ENCODE data around the gene GAB2. TPM values are rescaled to one million over a fixed set of nuclear protein-coding genes. Genes with fewer than 3 reads are reported as not detected.

Gene GAB2
- total RNA-seq, 1 experiment from 2014 or later: 3.3 TPM

- Mint-ChIP-seq H3K4me3 (no peak overlapping the region), H3K4me1 (peaks cover 10 to 19% of the 10 kb centered on the region in 2 experiments), H3K27ac (no peak overlapping the region), H3K36me3 (ENCODE audit: insufficient read depth in 1 of 3, low read depth in 3 of 3) (peaks cover 3 to 30% (median 18%) of the 10 kb centered on the region in 3 experiments; a peak in 6 of 7 replicates), H3K27me3 (ENCODE audit: low read depth) (peaks cover 4% of the 10 kb centered on the region), H3K9me3 (peaks cover 10 to 18% of the 10 kb centered on the region in 2 experiments; a peak in 4 of 5 replicates)
- H3K4me1 ChIP-seq (ENCODE audit: insufficient read depth, low read length): 0 out of 2 replicates have a peak, but pooled peaks cover 4% of the 10 kb centered on the region
- H4K20me1 ChIP-seq (ENCODE audit: control insufficient read depth, insufficient read depth, insufficient read length): no peaks in the 10 kb centered on the region
- H3K23me2 ChIP-seq (ENCODE audit: insufficient read length, low read depth, low read length, poor library complexity, severe bottlenecking): no peaks in the 10 kb centered on the region
- H3T11ph ChIP-seq (ENCODE audit: low read length): no peak overlapping the region
- H3K79me2 ChIP-seq (ENCODE audit: insufficient read depth, low read length): no peaks in the 10 kb centered on the region
- H3K56ac ChIP-seq (ENCODE audit: insufficient read length, low read depth, low read length): no peak overlapping the region
- H4K91ac ChIP-seq (ENCODE audit: insufficient read length, low read depth, low read length): no peak overlapping the region
- no peak for TF ChIP-seq CTCF (conservative IDR thresholded peaks at IDR 0.05)
- H3K18ac ChIP-seq (ENCODE audit: insufficient read length, low read depth, low read length): no peak overlapping the region
- H2BK20ac ChIP-seq (ENCODE audit: low read depth, low read length, poor library complexity, severe bottlenecking): peak overlapping the region; percentile 83
- H2BK15ac ChIP-seq (ENCODE audit: low read depth, low read length): no peak overlapping the region
- H3K27ac ChIP-seq (ENCODE audit: insufficient read length, low read depth, low read length): no peak overlapping the region
- no peak overlapping the region for H4K5ac ChIP-seq (ENCODE audit: insufficient read length, low read depth, low read length)
- no peak for DNase-seq
- no peak overlapping the region for H2AFZ ChIP-seq (ENCODE audit: low read length)
- no peak overlapping the region for H2AK5ac ChIP-seq (ENCODE audit: insufficient read length, low read length)
- no peaks in the 10 kb centered on the region for H3K79me1 ChIP-seq (ENCODE audit: insufficient read depth, low read depth, low read length, poor library complexity, severe bottlenecking)
- no peak overlapping the region for H3K4me2 ChIP-seq (ENCODE audit: insufficient read depth, insufficient read length, low read length)
- H4K8ac ChIP-seq (replicated peaks; ENCODE audit: insufficient read length, low read depth, low read length): no peak overlapping the region
- no peaks in the 10 kb centered on the region for H3K27me3 ChIP-seq (ENCODE audit: insufficient read depth, low read length)
- no peak overlapping the region for H2BK5ac ChIP-seq (ENCODE audit: insufficient read length, low read length)
- no peak overlapping the region for H2BK120ac ChIP-seq (ENCODE audit: low read depth, low read length, poor library complexity, severe bottlenecking)
- WGBS (ENCODE audit: extremely low coverage, insufficient read length, low lambda C conversion rate): no CpG with 5 or more reads among the region's 4 CpGs
- H3K23ac ChIP-seq (ENCODE audit: insufficient read length, low read depth, low read length): no peak overlapping the region
- no peak overlapping the region for H3K9ac ChIP-seq (ENCODE audit: extremely low read depth, insufficient read length, low read length)
- H3K4ac ChIP-seq (ENCODE audit: low read depth, low read length): no peak overlapping the region
- H3K9me3 ChIP-seq (ENCODE audit: control insufficient read depth, low read depth, low read length): no peaks in the 10 kb centered on the region
- H3K14ac ChIP-seq (ENCODE audit: insufficient read depth, low read length): no peak overlapping the region
- H2BK12ac ChIP-seq (ENCODE audit: insufficient read length, low read depth, low read length): no peak overlapping the region
Measured at GRCh38 chr11:78381865-78382264, 35.8 kb downstream of the GAB2 start.

All from H9 (cell line).